A549 treated with dexamethasone at 1 μM for 4 hours (cell line): ENCODE results near the gene ZSWIM2. TPM values are rescaled to one million over a fixed set of nuclear protein-coding genes. Genes with fewer than 3 reads are reported as not detected.

Source experiments
- total RNA-seq: library from RNA; stranded (reverse); fragments of 200-300 nt; extraction: Qiagen RNA extraction; gene quantifications from 5 replicates; pipeline ENCODE4 v1.2.3, GENCODE V29; 2022

Gene ZSWIM2
- total RNA-seq: not detected in 5 replicates

GRCh38 chr2:186848873-186849578 lies at the start of gene ZSWIM2:
Gene ZSWIM2, minus strand, starts transcription at chr2:186849170. Its CDS starts 40 bp downstream, at chr2:186849130.

Other genes with a start within 250 kb of the ZSWIM2 start
- gene FAM171B, start 155.1 kb downstream of the ZSWIM2 start, total RNA-seq: 1.4 to 2.1 TPM (median 2.1 TPM) in 5 replicates